HepG2 (cell line): ENCODE data around the gene NRL. TPM values are rescaled to one million over a fixed set of nuclear protein-coding genes. Genes with fewer than 3 reads are reported as not detected.

Experiments
- ATAD3A ChIP-seq: sonication (generic); formaldehyde crosslinking; IDR thresholded peaks from 2 replicates; pipeline ENCODE4 v1.4.0; 2020; ENCODE audit warnings: missing genetic modification reagents
- CREB3 ChIP-seq: sonication (generic); formaldehyde crosslinking; IDR thresholded peaks from 2 replicates; pipeline ENCODE4 v1.5.0; 2020; ENCODE audit warnings: missing genetic modification reagents
- DNMT1 ChIP-seq: sonication (generic); formaldehyde crosslinking; IDR thresholded peaks from 2 replicates; pipeline ENCODE4 v1.5.1; 2020; ENCODE audit warnings: mild to moderate bottlenecking, missing genetic modification reagents
- ELF1 ChIP-seq: sonication (generic); formaldehyde crosslinking; IDR thresholded peaks from 2 replicates; pipeline ENCODE4 v1.4.0; 2020; ENCODE audit warnings: missing genetic modification reagents
- FOXA1 ChIP-seq, 2 experiments: fragments of 450-650 bp in 1 of 2; sonication (generic) in 1 of 2; formaldehyde crosslinking in 1 of 2; IDR thresholded peaks; 2 replicates each; pipeline versions ENCODE4 v1.4.0 to v1.6.1; 2016 to 2020; ENCODE audit warnings: missing genetic modification reagents in 1 of 2
- HNRNPLL ChIP-seq: fragments of 200-400 bp; formaldehyde crosslinking; IDR thresholded peaks from 2 replicates; pipeline ENCODE4 v1.6.1; 2017; ENCODE audit warnings: mild to moderate bottlenecking, low read depth, low read length; ENCODE audit not compliant: poor library complexity, severe bottlenecking
- IRF1 ChIP-seq: sonication (generic); formaldehyde crosslinking; IDR thresholded peaks from 2 replicates; pipeline ENCODE4 v1.4.0; 2020; ENCODE audit warnings: low read depth, mild to moderate bottlenecking, missing genetic modification reagents
- ISX ChIP-seq: sonication (generic); formaldehyde crosslinking; conservative IDR thresholded peaks from 2 replicates; pipeline ENCODE4 v1.5.0; 2020; ENCODE audit warnings: missing genetic modification reagents
- KAT7 ChIP-seq: IDR thresholded peaks from 2 replicates; pipeline ENCODE4 v1.6.1; 2018; ENCODE audit warnings: borderline replicate concordance, missing compliant biosample characterization
- SOX5 ChIP-seq: IDR thresholded peaks from 2 replicates; pipeline ENCODE4 v1.6.1; 2016; ENCODE audit warnings: borderline replicate concordance
- SPEN ChIP-seq: sonication (generic); formaldehyde crosslinking; IDR thresholded peaks from 2 replicates; pipeline ENCODE4 v1.5.1; 2020; ENCODE audit warnings: low read depth, mild to moderate bottlenecking, missing genetic modification reagents
- TCF7 ChIP-seq: sonication (generic); IDR thresholded peaks from 2 replicates; pipeline ENCODE4 v1.6.1; 2016; ENCODE audit warnings: antibody characterized with exemption, low read depth
- XRCC5 ChIP-seq: fragments of 200-400 bp; formaldehyde crosslinking; optimal IDR thresholded peaks from 2 replicates; pipeline ENCODE3; 2017; ENCODE audit warnings: mild to moderate bottlenecking, low read length
- ZC3H4 ChIP-seq: sonication (generic); formaldehyde crosslinking; IDR thresholded peaks from 2 replicates; pipeline ENCODE4 v1.4.0; 2020; ENCODE audit warnings: missing genetic modification reagents, borderline replicate concordance
- ZFP36L1 ChIP-seq: sonication (generic); formaldehyde crosslinking; IDR thresholded peaks from 2 replicates; pipeline ENCODE4 v1.8.0; 2022; ENCODE audit warnings: mild to moderate bottlenecking, missing genetic modification reagents, moderate library complexity
- ZFP90 ChIP-seq: sonication (generic); formaldehyde crosslinking; IDR thresholded peaks from 2 replicates; pipeline ENCODE4 v1.8.0; 2022; ENCODE audit warnings: missing genetic modification reagents, mild to moderate bottlenecking, inconsistent platforms, borderline replicate concordance
- ZNF335 ChIP-seq: sonication (generic); formaldehyde crosslinking; IDR thresholded peaks from 2 replicates; pipeline ENCODE4 v1.4.0; 2020; ENCODE audit warnings: missing genetic modification reagents
- ZNF460 ChIP-seq: sonication (generic); formaldehyde crosslinking; IDR thresholded peaks from 2 replicates; pipeline ENCODE4 v1.5.1; 2020; ENCODE audit warnings: missing genetic modification reagents, mild to moderate bottlenecking, borderline replicate concordance
- ZNF713 ChIP-seq: sonication (generic); formaldehyde crosslinking; IDR thresholded peaks from 2 replicates; pipeline ENCODE4 v1.4.0; 2020; ENCODE audit warnings: mild to moderate bottlenecking, missing genetic modification reagents
- ZNF746 ChIP-seq: sonication (generic); formaldehyde crosslinking; IDR thresholded peaks from 2 replicates; pipeline ENCODE4 v1.8.0; 2022; ENCODE audit warnings: mild to moderate bottlenecking, missing genetic modification reagents
- ZNF800 ChIP-seq: sonication (generic); formaldehyde crosslinking; IDR thresholded peaks from 2 replicates; pipeline ENCODE4 v1.4.0; 2020; ENCODE audit warnings: missing genetic modification reagents
- ZNF816 ChIP-seq: sonication (generic); formaldehyde crosslinking; IDR thresholded peaks from 2 replicates; pipeline ENCODE4 v1.8.0; 2022; ENCODE audit warnings: missing genetic modification reagents, mild to moderate bottlenecking, borderline replicate concordance
- ZSCAN22 ChIP-seq: sonication (generic); formaldehyde crosslinking; IDR thresholded peaks from 2 replicates; pipeline ENCODE4 v1.4.0; 2020; ENCODE audit warnings: mild to moderate bottlenecking, missing genetic modification reagents
- ZUFSP ChIP-seq: sonication (generic); formaldehyde crosslinking; IDR thresholded peaks from 2 replicates; pipeline ENCODE4 v1.9.0; 2021; ENCODE audit warnings: missing genetic modification reagents, mild to moderate bottlenecking, borderline replicate concordance
- ZZZ3 ChIP-seq: sonication (generic); formaldehyde crosslinking; IDR thresholded peaks from 2 replicates; pipeline ENCODE4 v1.4.0; 2020; ENCODE audit warnings: missing genetic modification reagents, mild to moderate bottlenecking, borderline replicate concordance
- polyA plus RNA-seq, 8 experiments: library from polyadenylated mRNA; depleted of rRNA in 3 of 8; stranded (reverse) in 7 of 8; unstranded in 1 of 8; fragments of >200 nt; fragmentation: Illumina TruSeq in 4 of 8; extraction: Trizol in 4 of 8; gene quantifications; 2 replicates each; pipeline versions ENCODE4 v1.2.1 to v1.2.3, GENCODE V29; 2011 to 2016; ENCODE audit warnings: low read depth in 4 of 8, missing spikeins in 1 of 8, mixed read lengths in 1 of 8; ENCODE audit not compliant: insufficient read depth in 1 of 8
- total RNA-seq, 5 experiments: library from RNA; depleted of rRNA; stranded (reverse); fragments of >200 nt; fragmentation: Illumina TruSeq; extraction: Trizol; gene quantifications; 2 replicates each; pipeline ENCODE4 v1.2.3, GENCODE V29; 2016; ENCODE audit warnings: low read depth in 1 of 5

NRL gene
- total and polyA plus RNA-seq, 2 of the 13 experiments (the other 11 are each of a cell fraction or from before 2014, with no cell fraction given) = 2.5 to 4.7 TPM

- no peak for TF ChIP-seq ZUFSP (CRISPR knock-in tag)
- TF ChIP-seq ZNF746 = no peak
- TF ChIP-seq SPEN (CRISPR knock-in tag) = peak; percentile 98
- peak; percentile 83 for TF ChIP-seq CREB3 (CRISPR knock-in tag)
- TF ChIP-seq ZZZ3 (CRISPR knock-in tag) = peak; percentile 77
- TF ChIP-seq ATAD3A (CRISPR knock-in tag) = no peak; the same call in 1 of the 2 replicates
- TF ChIP-seq DNMT1 = peak; percentile 99
- TF ChIP-seq TCF7 = no peak
- peak; percentile 97 for TF ChIP-seq HNRNPLL
- TF ChIP-seq ZNF713 (CRISPR knock-in tag) = no peak
- TF ChIP-seq ZNF800 (CRISPR knock-in tag) = peak; percentile 90
- peak; percentile 79 for TF ChIP-seq SOX5 (CRISPR knock-in tag)
- 0 out of 2 replicates have a peak, but pooled peaks have one; percentile 54 for TF ChIP-seq KAT7
- no peak for TF ChIP-seq FOXA1 (IDR thresholded peaks at IDR 0.05)
- TF ChIP-seq FOXA1 (CRISPR knock-in tag; IDR thresholded peaks at IDR 0.05) = peak; percentile 99
- 0 out of 2 replicates have a peak, but pooled peaks have one; percentile 24 for TF ChIP-seq ISX
- TF ChIP-seq ZNF335 (CRISPR knock-in tag) = peak; percentile 65; the same call in 1 of the 2 replicates
- TF ChIP-seq ZNF460 (CRISPR knock-in tag) = no peak
- peak; percentile 98 for TF ChIP-seq ZC3H4 (CRISPR knock-in tag)
- peak; percentile 42 for TF ChIP-seq ZSCAN22 (CRISPR knock-in tag)
- peak; percentile 97 for TF ChIP-seq ZFP90
- TF ChIP-seq IRF1 (CRISPR knock-in tag) = peak; percentile 95; the same call in 1 of the 2 replicates
- peak; percentile 57; the same call in 1 of the 2 replicates for TF ChIP-seq ZFP36L1 (CRISPR knock-in tag)
- TF ChIP-seq ELF1 = peak; percentile 96
- TF ChIP-seq XRCC5 = peak; percentile 94
- TF ChIP-seq ZNF816 (CRISPR knock-in tag) = no peak
These were observed at the start of gene NRL, which contains the start of gene DCAF11 (continued) for GRCh38 chr14:24114532-24115421.
